Measurements from ENCODE around the gene FAM174C.

FAM174C gene

GRCh38 chr19:1237754-1238368, 37.5 kb upstream of the FAM174C start, which contains the start of gene CBARP:
TSS of gene CBARP (minus strand) at chr19:1238005. CDS start at chr19:1236100, 1,905 bp downstream.
- DNase-seq (ENCODE audit: low read depth): no peak
- peak within 1 kb of the TSS; percentile 46 for H3K4me3 ChIP-seq (ENCODE audit: low read depth, low read length)
- TF ChIP-seq CTCF (IDR thresholded peaks at IDR 0.05; ENCODE audit: low read depth, low read length, missing control alignments): no peak

- no peak for DNase-seq (ENCODE audit: low read depth)
- TF ChIP-seq CTCF (IDR thresholded peaks at IDR 0.05; ENCODE audit: low read depth, low read length, missing control alignments): no peak
- peak overlapping the region; percentile 12; the same call in 1 of the 2 replicates for H3K4me3 ChIP-seq (ENCODE audit: low read depth, low read length)
Observed at GRCh38 chr19:1238369-1239303, 36.7 kb upstream of the FAM174C start.

GRCh38 chr19:1239420-1239795, 35.9 kb upstream of the FAM174C start:
- DNase-seq (ENCODE audit: low read depth): no peak
- no peak for TF ChIP-seq CTCF (IDR thresholded peaks at IDR 0.05; ENCODE audit: low read depth, low read length, missing control alignments)
- H3K4me3 ChIP-seq (ENCODE audit: low read depth, low read length): no peak overlapping the region

- H3K4me3 ChIP-seq (ENCODE audit: low read depth, low read length): peak overlapping the region; percentile 39
- no peak for DNase-seq (ENCODE audit: low read depth)
- peak; percentile 79 for TF ChIP-seq CTCF (IDR thresholded peaks at IDR 0.05; ENCODE audit: low read depth, low read length, missing control alignments)
Observed at GRCh38 chr19:1239796-1240737, 35.3 kb upstream of the FAM174C start.

GRCh38 chr19:1240925-1241324, 34.4 kb upstream of the FAM174C start:
- TF ChIP-seq CTCF (IDR thresholded peaks at IDR 0.05; ENCODE audit: low read depth, low read length, missing control alignments): no peak
- DNase-seq (ENCODE audit: low read depth): no peak
- peak overlapping the region; percentile 92 for H3K4me3 ChIP-seq (ENCODE audit: low read depth, low read length)

GRCh38 chr19:1241417-1242095, 33.8 kb upstream of the FAM174C start, which contains the start of gene ATP5F1D:
TSS of gene ATP5F1D (plus strand) at chr19:1241751. CDS start at chr19:1241851, 100 bp downstream.
- TF ChIP-seq CTCF (IDR thresholded peaks at IDR 0.05; ENCODE audit: low read depth, low read length, missing control alignments): no peak
- H3K4me3 ChIP-seq (ENCODE audit: low read depth, low read length): peak within 1 kb of the TSS; percentile 92
- peak; percentile 85 for DNase-seq (ENCODE audit: low read depth)

Data from GM12864 (cell line).